NCI-H69 (cell line): ENCODE measurements around the gene ERGIC1.

Experiments
- DNase-seq: peaks from one replicate; lab custom pipeline; 2025; lab: John Stamatoyannopoulos, UW

ERGIC1 gene

GRCh38 chr5:172920447-172920849 lies 86.4 kb downstream of the ERGIC1 start:
- DNase-seq = peak; percentile 32

GRCh38 chr5:172920995-172921394 lies 86.9 kb downstream of the ERGIC1 start:
- no peak for DNase-seq

- DNase-seq = no peak
Measured at GRCh38 chr5:172921906-172922305, 87.9 kb downstream of the ERGIC1 start.

- no peak for DNase-seq
Measured at GRCh38 chr5:172923539-172923938, 89.5 kb downstream of the ERGIC1 start.

- DNase-seq = no peak
Measured at GRCh38 chr5:172925336-172925948, 91.4 kb downstream of the ERGIC1 start.

- no peak for DNase-seq
Measured at GRCh38 chr5:172926008-172926523, 92.0 kb downstream of the ERGIC1 start.

- no peak for DNase-seq
Measured at GRCh38 chr5:172926796-172927195, 92.7 kb downstream of the ERGIC1 start.

- no peak for DNase-seq
Measured at GRCh38 chr5:172929371-172929838, 95.4 kb downstream of the ERGIC1 start.

- DNase-seq = no peak
Measured at GRCh38 chr5:172931001-172931536, 97.0 kb downstream of the ERGIC1 start.

GRCh38 chr5:172932313-172933017 lies 98.4 kb downstream of the ERGIC1 start:
- DNase-seq = peak; percentile 73

- no peak for DNase-seq
Measured at GRCh38 chr5:172933238-172933637, 99.2 kb downstream of the ERGIC1 start.

GRCh38 chr5:172935096-172935495 lies 101.0 kb downstream of the ERGIC1 start:
- DNase-seq = peak; percentile 51

GRCh38 chr5:172936401-172936800 lies 102.3 kb downstream of the ERGIC1 start:
- no peak for DNase-seq

GRCh38 chr5:172939071-172939470 lies 105.0 kb downstream of the ERGIC1 start:
- peak; percentile 84 for DNase-seq

- peak; percentile 94 for DNase-seq
Measured at GRCh38 chr5:172939611-172940267, 105.7 kb downstream of the ERGIC1 start.

- DNase-seq = no peak
Measured at GRCh38 chr5:172940268-172941066, 106.4 kb downstream of the ERGIC1 start.

GRCh38 chr5:172941067-172941516 lies 107.0 kb downstream of the ERGIC1 start:
- peak; percentile 65 for DNase-seq

GRCh38 chr5:172942556-172942955 lies 108.5 kb downstream of the ERGIC1 start:
- no peak for DNase-seq

- DNase-seq = peak; percentile 81
Measured at GRCh38 chr5:172943283-172943841, 109.3 kb downstream of the ERGIC1 start.

- no peak for DNase-seq
Measured at GRCh38 chr5:172943906-172944305, 109.9 kb downstream of the ERGIC1 start.

- DNase-seq = no peak
Measured at GRCh38 chr5:172944741-172945140, 110.7 kb downstream of the ERGIC1 start.
